Dermis microvascular lymphatic vessel endothelial cell (primary cell): ENCODE measurements around the gene ARL16. TPM values are rescaled to one million over a fixed set of nuclear protein-coding genes. Genes with fewer than 3 reads are reported as not detected.

Experiments
- DNase-seq, 2 donors: peaks; one replicate each; pipeline versions ENCODE4 v3.0.0 to v3.0.0-alpha.2; 2010; ENCODE audit warnings: low read depth in 2 of 2
- total RNA-seq: library from RNA; depleted of rRNA; stranded (reverse); fragments of >200 nt; gene quantifications from 2 replicates; pipeline ENCODE4 v1.2.1, GENCODE V29; 2014

The ARL16 gene
- total RNA-seq, 1 donor from 2014 or later: 28.2 TPM

GRCh38 chr17:81646869-81647600 lies 36.6 kb downstream of the ARL16 start:
- DNase-seq: no peak

GRCh38 chr17:81644976-81645952 lies 38.3 kb downstream of the ARL16 start:
- no peak for DNase-seq

DNA sequence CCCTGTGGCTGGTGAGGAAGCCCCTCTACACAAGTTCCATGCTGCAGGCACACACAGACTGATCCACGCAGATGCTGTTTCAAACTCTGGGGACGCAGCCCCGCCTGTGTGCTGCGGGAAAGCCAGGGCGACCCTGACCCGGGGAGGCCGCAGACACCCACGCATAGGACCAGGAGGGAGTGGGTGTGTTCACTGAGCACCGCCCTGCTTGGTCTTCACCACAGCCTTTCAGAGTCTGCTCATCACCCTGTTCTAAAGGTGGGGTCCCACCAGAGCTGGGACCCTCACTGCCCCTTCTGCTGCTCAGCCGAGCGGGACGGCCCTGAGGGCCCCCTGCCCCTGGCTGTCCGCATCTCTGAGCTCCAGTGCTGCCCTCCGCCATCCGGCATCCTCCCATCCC lies 39.1 kb downstream of the ARL16 start:
- no peak for DNase-seq

DNA sequence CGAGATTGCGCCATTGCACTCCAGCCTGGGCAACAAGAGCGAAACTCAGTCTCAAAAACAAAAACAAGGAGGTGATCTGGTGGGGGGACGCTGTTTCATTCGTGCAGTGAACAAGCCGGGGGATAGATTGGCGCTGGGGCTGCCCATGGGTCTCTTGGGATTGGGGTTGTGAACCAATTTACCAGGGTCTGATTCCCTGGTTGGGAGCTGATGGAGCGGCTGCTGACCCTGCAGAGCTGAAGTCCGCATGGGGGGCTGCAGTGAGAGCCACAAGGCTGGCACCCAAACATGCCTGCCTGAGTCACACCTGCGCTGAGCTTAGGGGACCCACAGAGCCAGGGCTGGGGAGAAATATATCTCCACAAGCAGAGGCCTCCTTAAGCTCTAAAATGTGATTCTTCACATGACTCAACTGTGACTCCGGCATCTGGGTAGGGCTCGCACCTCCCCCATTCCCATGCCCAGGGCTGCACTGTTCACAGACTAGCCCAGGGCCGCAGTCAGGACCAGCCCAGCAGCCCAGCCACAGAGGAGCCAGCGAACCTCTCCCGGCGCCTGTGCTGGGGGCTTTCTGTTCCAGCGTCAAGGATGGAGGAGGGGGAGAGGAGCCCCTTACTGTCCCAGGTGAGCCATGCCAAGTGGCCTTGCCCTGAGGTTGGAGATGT lies 41.6 kb downstream of the ARL16 start:
- no peak for DNase-seq

GRCh38 chr17:81640011-81640410 lies 43.6 kb downstream of the ARL16 start:
- DNase-seq: no peak

DNA sequence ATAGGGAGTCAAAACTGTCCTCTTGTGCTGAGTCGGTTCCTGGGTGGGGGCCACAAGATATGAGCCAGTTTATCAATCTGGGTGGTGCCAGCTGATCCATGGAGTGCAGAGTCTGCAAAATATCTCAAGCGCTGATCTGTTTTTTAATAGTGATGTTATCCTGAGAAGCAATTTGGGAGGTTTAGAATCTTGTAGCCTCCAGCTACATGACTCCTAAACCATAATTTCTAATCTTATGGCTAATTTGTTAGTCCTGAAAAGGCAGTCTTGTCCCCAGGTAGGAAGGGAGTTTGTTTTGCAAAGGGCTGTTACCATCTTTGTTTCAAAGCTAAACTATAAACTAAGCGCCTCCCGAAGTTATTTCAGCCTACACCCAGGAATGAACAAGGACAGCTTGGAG lies 44.9 kb downstream of the ARL16 start:
- no peak for DNase-seq

GRCh38 chr17:81636505-81637288 lies 46.9 kb downstream of the ARL16 start, which contains the start of the genes NPLOC4 and TSPAN10:
Gene NPLOC4, minus strand, starts transcription at chr17:81637112. Its CDS starts 182 bp downstream, at chr17:81636930.
Gene TSPAN10, plus strand, starts transcription at chr17:81637196. Its CDS starts 5,217 bp downstream, at chr17:81642413.
- DNase-seq: peak; percentile 52 to 81

DNA sequence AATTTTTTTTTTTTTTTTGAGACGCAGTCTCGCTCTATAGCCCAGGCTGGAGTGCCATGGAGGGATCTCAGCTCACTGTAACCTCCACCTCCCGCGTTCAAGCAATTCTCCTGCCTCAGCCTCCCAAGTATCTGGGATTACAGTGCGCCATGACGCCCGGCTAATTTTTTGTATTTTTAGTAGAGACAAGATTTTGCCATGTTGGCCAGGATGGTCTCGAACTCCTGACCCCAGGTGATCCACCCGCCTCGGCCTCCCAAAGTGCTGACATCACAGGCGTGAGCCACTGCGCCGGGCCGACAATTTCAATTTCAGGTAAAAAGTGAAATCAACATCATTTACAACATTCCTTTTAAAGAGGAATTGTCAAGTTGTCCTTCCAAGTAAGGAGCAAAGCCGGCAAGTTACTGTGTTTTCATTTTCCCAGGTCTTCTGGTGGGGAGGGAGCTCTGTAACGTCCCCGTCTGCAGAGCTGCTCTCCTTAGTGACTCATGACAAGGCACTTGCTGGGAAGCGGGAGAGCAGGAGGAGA lies 47.6 kb downstream of the ARL16 start:
- no peak for DNase-seq

- no peak for DNase-seq
Measured at GRCh38 chr17:81635431-81635830, 48.2 kb downstream of the ARL16 start.

- no peak for DNase-seq
Measured at GRCh38 chr17:81631482-81631881, 52.1 kb downstream of the ARL16 start.

Other genes starting within 250 kb of the ARL16 start
- gene ACTG1, start 171.0 kb downstream of the ARL16 start, total RNA-seq: 6,103 and 8,158 TPM in 2 replicates
- 0.26 and 0.76 TPM in 2 replicates for gene FSCN2, start 155.4 kb downstream of the ARL16 start, total RNA-seq
- 11.0 and 19.8 TPM in 2 replicates for gene FAAP100, start 131.4 kb downstream of the ARL16 start, total RNA-seq
- gene NPLOC4, start 46.7 kb downstream of the ARL16 start, total RNA-seq: 67.7 and 87.9 TPM in 2 replicates
- gene TSPAN10, start 46.6 kb downstream of the ARL16 start, total RNA-seq: 0.51 and 0.89 TPM in 2 replicates
- 1.3 and 5.3 TPM in 2 replicates for gene PDE6G, start 27.3 kb downstream of the ARL16 start, total RNA-seq
- gene OXLD1, start 17.2 kb downstream of the ARL16 start, total RNA-seq: 26.6 and 29.7 TPM in 2 replicates
- gene CCDC137, start 17.1 kb downstream of the ARL16 start, total RNA-seq: 6.3 and 8.5 TPM in 2 replicates
- gene HGS, start 214 bp upstream of the ARL16 start, total RNA-seq: 41.1 and 49.4 TPM in 2 replicates
- 8.7 and 8.9 TPM in 2 replicates for gene MRPL12, start 19.6 kb upstream of the ARL16 start, total RNA-seq
- gene SLC25A10, start 28.5 kb upstream of the ARL16 start, total RNA-seq: 13.9 and 17.7 TPM in 2 replicates
- not detected in 2 replicates for gene GCGR, start 120.4 kb upstream of the ARL16 start, total RNA-seq
- 81.8 and 133 TPM in 2 replicates for gene MCRIP1, start 149.5 kb upstream of the ARL16 start, total RNA-seq
- not detected in 2 replicates for gene PPP1R27, start 151.3 kb upstream of the ARL16 start, total RNA-seq
- gene P4HB, start 176.7 kb upstream of the ARL16 start, total RNA-seq: 634 and 739 TPM in 2 replicates
- 97.7 and 157 TPM in 2 replicates for gene ARHGDIA, start 187.5 kb upstream of the ARL16 start, total RNA-seq
- 142 and 181 TPM in 2 replicates for gene ALYREF, start 207.8 kb upstream of the ARL16 start, total RNA-seq
- 108 and 109 TPM in 2 replicates for gene ANAPC11, start 207.9 kb upstream of the ARL16 start, total RNA-seq
- gene NPB, start 218.4 kb upstream of the ARL16 start, total RNA-seq: 0.13 TPM in 1 of 2 replicates, not detected in the other
- 30.2 and 40.4 TPM in 2 replicates for gene PCYT2, start 227.6 kb upstream of the ARL16 start, total RNA-seq
- gene SIRT7, start 234.4 kb upstream of the ARL16 start, total RNA-seq: 11.9 and 12.3 TPM in 2 replicates
- 10.4 and 19.0 TPM in 2 replicates for gene MAFG, start 243.9 kb upstream of the ARL16 start, total RNA-seq